H1 (cell line): ENCODE measurements around the gene SCOC. TPM values are rescaled to one million over a fixed set of nuclear protein-coding genes. Genes with fewer than 3 reads are reported as not detected.

Experiments used
- CTCF ChIA-PET: fragments of 300-600 bp; sonication (Branson Sonifier 250); formaldehyde crosslinking; loops from one replicate; lab custom pipeline; 2021; ENCODE audit not compliant: partially characterized antibody; lab: Charles Lee
- POLR2A ChIA-PET: fragments of 300-600 bp; sonication (Branson Sonifier 250); formaldehyde crosslinking; loops from one replicate; lab custom pipeline; 2021; ENCODE audit warnings: inconsistent platforms; ENCODE audit not compliant: partially characterized antibody; lab: Charles Lee
- DNase-seq, 2 experiments: peaks; one replicate each; pipeline versions ENCODE4 v3.0.0 to v3.0.0-alpha.2; 2010 to 2022; ENCODE audit warnings: low spot score in 2 of 2, low read depth in 1 of 2, mixed read lengths in 1 of 2
- FAIRE-seq: peaks from 2 replicates; lab custom pipeline; 2011; peaks lifted over from hg19 to GRCh38; lab: Jason Lieb, UNC
- H2AFZ ChIP-seq: 2 replicates; pipeline ENCODE4 v1.8.1; 2012; ENCODE audit warnings: low read length, inconsistent platforms
- H2AK5ac ChIP-seq: 2 replicates; pipeline ENCODE4 v1.6.1; 2013; ENCODE audit warnings: low read depth, low read length
- H2BK120ac ChIP-seq: replicated peaks from 2 replicates; pipeline ENCODE3; 2013; ENCODE audit warnings: low read depth, low read length, inconsistent platforms
- H2BK12ac ChIP-seq: 2 replicates; pipeline ENCODE4 v1.6.1; 2013; ENCODE audit warnings: low read depth, low read length
- H2BK15ac ChIP-seq: 2 replicates; pipeline ENCODE4 v1.6.1; 2013; ENCODE audit warnings: low read length
- H2BK20ac ChIP-seq: 2 replicates; pipeline ENCODE4 v1.6.1; 2013; ENCODE audit warnings: low read length
- H2BK5ac ChIP-seq: 2 replicates; pipeline ENCODE4 v1.6.1; 2013; ENCODE audit warnings: low read depth, low read length
- H3K14ac ChIP-seq: 2 replicates; pipeline ENCODE4 v1.6.1; 2013; ENCODE audit warnings: inconsistent platforms; ENCODE audit not compliant: insufficient read length
- H3K18ac ChIP-seq: 2 replicates; pipeline ENCODE4 v1.6.1; 2013; ENCODE audit warnings: low read length; ENCODE audit errors: extremely low read depth
- H3K23ac ChIP-seq: 2 replicates; pipeline ENCODE4 v1.6.1; 2013; ENCODE audit warnings: inconsistent platforms; ENCODE audit not compliant: insufficient read length
- H3K23me2 ChIP-seq: 2 replicates; pipeline ENCODE4 v1.6.1; 2013; ENCODE audit warnings: low read depth, low read length
- H3K27ac ChIP-seq: 2 replicates; pipeline ENCODE4 v1.6.1; 2011; ENCODE audit warnings: low read depth, low read length, inconsistent platforms
- H3K27me3 ChIP-seq, 4 experiments: replicated peaks in 1 of 4; 1 replicate in 1 of 4; 2 replicates in 3 of 4; pipeline versions ENCODE4 v1.6.1 to v1.8.1; 2011 to 2013; ENCODE audit warnings: low read length in 3 of 4, mild to moderate bottlenecking in 3 of 4, inconsistent platforms in 2 of 4, mixed read lengths in 2 of 4, moderate library complexity in 1 of 4; ENCODE audit not compliant: control insufficient read depth in 3 of 4, insufficient read depth in 3 of 4; ENCODE audit errors: extremely low read depth in 1 of 4
- H3K36me3 ChIP-seq, 4 experiments: 2 replicates each; pipeline versions ENCODE4 v1.6.1 to v1.8.1; 2011 to 2013; ENCODE audit warnings: mild to moderate bottlenecking in 4 of 4, low read length in 3 of 4, moderate library complexity in 2 of 4, control low read depth in 1 of 4, inconsistent platforms in 1 of 4; ENCODE audit not compliant: insufficient read depth in 4 of 4, control insufficient read depth in 2 of 4
- H3K4ac ChIP-seq: replicated peaks from 2 replicates; pipeline ENCODE3; 2013; ENCODE audit warnings: low read length, low read depth, mixed read lengths, inconsistent platforms; ENCODE audit not compliant: insufficient read length
- H3K4me1 ChIP-seq, 4 experiments: replicated peaks in 1 of 4; 1 replicate in 1 of 4; 2 replicates in 3 of 4; pipeline versions ENCODE4 v1.6.1 to v1.8.1; 2011 to 2013; ENCODE audit warnings: low read length in 3 of 4, inconsistent platforms in 2 of 4, mixed read lengths in 1 of 4; ENCODE audit not compliant: insufficient read depth in 4 of 4, control insufficient read depth in 3 of 4
- H3K4me2 ChIP-seq, 2 experiments: 2 replicates each; pipeline versions ENCODE4 v1.6.1 to v1.8.1; 2011 to 2013; ENCODE audit warnings: low read depth in 2 of 2, low read length in 2 of 2, control low read depth in 1 of 2, inconsistent platforms in 1 of 2, mild to moderate bottlenecking in 1 of 2; ENCODE audit not compliant: insufficient read depth in 1 of 2
- H3K4me3 ChIP-seq, 4 experiments: fragments of 200-600, 300-600 bp in 1 of 4; sonication (generic), shearing (Covaris generic), sonication (Bioruptor Twin) in 1 of 4; 2 replicates each; pipeline versions ENCODE4 v1.5.1 to v1.8.1; 2011 to 2016; ENCODE audit warnings: low read length in 4 of 4, low read depth in 3 of 4, control low read depth in 2 of 4, inconsistent platforms in 2 of 4, mild to moderate bottlenecking in 2 of 4, mixed read lengths in 1 of 4, moderate library complexity in 1 of 4; ENCODE audit not compliant: insufficient read depth in 2 of 4; ENCODE audit errors: extremely low read depth in 1 of 4
- H3K56ac ChIP-seq: replicated peaks from 2 replicates; pipeline ENCODE3; 2013; ENCODE audit warnings: low read depth, mild to moderate bottlenecking, mixed read lengths, low read length, inconsistent platforms; ENCODE audit not compliant: insufficient read length
- H3K79me1 ChIP-seq: 2 replicates; pipeline ENCODE4 v1.6.1; 2013; ENCODE audit warnings: low read depth, low read length, control low read depth
- H3K79me2 ChIP-seq, 2 experiments: 2 replicates each; pipeline versions ENCODE4 v1.6.1 to v1.8.1; 2012 to 2013; ENCODE audit warnings: low read length in 2 of 2, mild to moderate bottlenecking in 2 of 2, inconsistent platforms in 1 of 2; ENCODE audit not compliant: insufficient read depth in 2 of 2, control insufficient read depth in 1 of 2
- H3K9ac ChIP-seq, 4 experiments: replicated peaks in 1 of 4; 1 replicate in 1 of 4; 2 replicates in 3 of 4; pipeline versions ENCODE4 v1.6.1 to v1.8.1; 2011 to 2013; ENCODE audit warnings: low read depth in 3 of 4, low read length in 3 of 4, control low read depth in 2 of 4, mild to moderate bottlenecking in 2 of 4, moderate library complexity in 2 of 4, inconsistent platforms in 1 of 4; ENCODE audit errors: extremely low read depth in 1 of 4
- H3K9me3 ChIP-seq, 2 experiments: 2 replicates each; pipeline versions ENCODE4 v1.6.1 to v1.8.1; 2012 to 2013; ENCODE audit warnings: mild to moderate bottlenecking in 2 of 2, moderate library complexity in 2 of 2, control low read depth in 1 of 2, inconsistent platforms in 1 of 2, low read depth in 1 of 2, low read length in 1 of 2, mixed read lengths in 1 of 2; ENCODE audit not compliant: insufficient read depth in 2 of 2
- H4K20me1 ChIP-seq, 2 experiments: replicated peaks in 1 of 2; 2 replicates each; pipeline versions ENCODE3 to v1.8.1; 2011 to 2013; ENCODE audit warnings: inconsistent platforms in 2 of 2, low read length in 2 of 2, mild to moderate bottlenecking in 1 of 2; ENCODE audit not compliant: insufficient read depth in 2 of 2, control insufficient read depth in 1 of 2
- H4K5ac ChIP-seq: 2 replicates; pipeline ENCODE4 v1.6.1; 2013; ENCODE audit warnings: low read length, low read depth, mixed read lengths, inconsistent platforms; ENCODE audit not compliant: insufficient read length
- H4K8ac ChIP-seq: 2 replicates; pipeline ENCODE4 v1.8.0; 2013; ENCODE audit warnings: mild to moderate bottlenecking, moderate library complexity, low read length, inconsistent platforms; ENCODE audit not compliant: insufficient read depth; ENCODE audit errors: extremely low read depth
- H4K91ac ChIP-seq: replicated peaks from 2 replicates; pipeline ENCODE3; 2013; ENCODE audit warnings: low read length, mixed read lengths, inconsistent platforms; ENCODE audit not compliant: insufficient read length
- BRCA1 ChIP-seq: IDR thresholded peaks from 2 replicates; pipeline ENCODE4 v1.6.1; 2012; ENCODE audit warnings: low read depth, low read length, improper control_type of control experiment
- CHD2 ChIP-seq: IDR thresholded peaks from 2 replicates; pipeline ENCODE4 v1.6.1; 2012; ENCODE audit warnings: low read length, improper control_type of control experiment
- EGR1 ChIP-seq: IDR thresholded peaks from 2 replicates; pipeline ENCODE4 v1.6.1; 2011; ENCODE audit warnings: low read depth, low read length, borderline replicate concordance
- EP300 ChIP-seq, 2 experiments: IDR thresholded peaks; 1 replicate in 1 of 2; 2 replicates in 1 of 2; pipeline ENCODE4 v1.6.1; 2011 to 2012; ENCODE audit warnings: low read depth in 2 of 2, low read length in 2 of 2, mild to moderate bottlenecking in 2 of 2, borderline replicate concordance in 1 of 2, inconsistent platforms in 1 of 2, moderate library complexity in 1 of 2
- GABPA ChIP-seq: IDR thresholded peaks from 2 replicates; pipeline ENCODE4 v1.6.1; 2011; ENCODE audit warnings: mild to moderate bottlenecking, low read length, moderate library complexity, borderline replicate concordance; ENCODE audit not compliant: insufficient read depth
- KDM5A ChIP-seq: fragments of 200-600 bp; IDR thresholded peaks from 2 replicates; pipeline ENCODE4 v1.7.1; 2012; ENCODE audit warnings: mild to moderate bottlenecking, low read length, inconsistent platforms, mixed read lengths
- PHF8 ChIP-seq: fragments of 200-600 bp; sonication (generic); conservative IDR thresholded peaks from 2 replicates; pipeline ENCODE4 v1.7.1; 2012; ENCODE audit warnings: low read depth, mild to moderate bottlenecking, inconsistent platforms, low read length, moderate library complexity
- POLR2A ChIP-seq, 2 experiments: IDR thresholded peaks; 1 replicate in 1 of 2; 2 replicates in 1 of 2; pipeline ENCODE4 v1.6.1; 2011; ENCODE audit warnings: low read depth in 2 of 2, low read length in 2 of 2, mild to moderate bottlenecking in 2 of 2; ENCODE audit errors: control extremely low read depth in 1 of 2
- POU5F1 ChIP-seq: IDR thresholded peaks from 2 replicates; pipeline ENCODE4 v1.6.1; 2011; ENCODE audit warnings: low read depth, mild to moderate bottlenecking, low read length, moderate library complexity
- RNF2 ChIP-seq: fragments of 200-900, 300-1000 bp; sonication (generic); IDR thresholded peaks from 2 replicates; pipeline ENCODE4 v1.7.1; 2016; ENCODE audit warnings: borderline replicate concordance, low read depth, mild to moderate bottlenecking, antibody characterized with exemption, low read length; ENCODE audit not compliant: poor library complexity, severe bottlenecking; ENCODE audit errors: missing control alignments
- SIX5 ChIP-seq: IDR thresholded peaks from 2 replicates; pipeline ENCODE4 v1.6.1; 2011; ENCODE audit warnings: mild to moderate bottlenecking, low read depth, low read length
- SP2 ChIP-seq: IDR thresholded peaks from 2 replicates; pipeline ENCODE4 v1.6.1; 2012; ENCODE audit warnings: mild to moderate bottlenecking, low read length, inconsistent platforms
- TAF1 ChIP-seq: IDR thresholded peaks from 2 replicates; pipeline ENCODE4 v1.6.1; 2011; ENCODE audit warnings: mild to moderate bottlenecking, low read depth, low read length
- TBP ChIP-seq: IDR thresholded peaks from 2 replicates; pipeline ENCODE4 v1.6.1; 2011; ENCODE audit warnings: low read depth, low read length, improper control_type of control experiment
- polyA plus RNA-seq, 7 experiments: library from polyadenylated mRNA; depleted of rRNA in 3 of 7; stranded (reverse) in 5 of 7; unstranded in 2 of 7; fragments of >200 nt in 5 of 7; fragments of 200-250 nt in 2 of 7; gene quantifications; 1 replicate in 5 of 7; 2 replicates in 1 of 7; 4 replicates in 1 of 7; pipeline versions ENCODE4 v1.2.1 to v1.2.3, GENCODE V29; 2011 to 2013; ENCODE audit warnings: missing spikeins in 2 of 7, mixed read lengths in 2 of 7
- total RNA-seq: library from RNA; stranded (reverse); fragmentation: NEBNext Ultra II Directional; extraction: Animal tissue kit (Norgen Biotek cat#: 25700); gene quantifications from 2 replicates; pipeline ENCODE4 v1.2.1, GENCODE V29; 2021

The SCOC gene
- total and polyA plus RNA-seq, 2 of the 8 experiments (the other 6 are each of a cell fraction or from before 2014, with no cell fraction given), result 12.1 to 33.4 TPM

- Histone ChIP-seq H3K79me2 (no peaks in the 10 kb centered on the region), H4K5ac (no peak overlapping the region), H3K18ac (no peak overlapping the region), H2BK5ac (no peak overlapping the region), H3K4me1 (no peaks in the 10 kb centered on the region), H3K79me1 (no peaks in the 10 kb centered on the region), H2AFZ (no peak overlapping the region), H4K8ac (no peak overlapping the region), H3K56ac (no peak overlapping the region), H3K27me3 (0 out of 7 replicates have a peak, but pooled peaks cover 0 to 2% (median 0%) of the 10 kb centered on the region in 4 experiments), H2BK20ac (no peak overlapping the region), H4K20me1 (no peaks in the 10 kb centered on the region), H3K9me3 (no peaks in the 10 kb centered on the region), H3K4me3 (no peak overlapping the region), H2BK15ac (no peak overlapping the region), H2BK120ac (no peak overlapping the region), H2BK12ac (no peak overlapping the region), H3K36me3 (no peaks in the 10 kb centered on the region), H3K4me2 (no peak overlapping the region), H4K91ac (no peak overlapping the region), H3K4ac (no peak overlapping the region), H3K14ac (no peak overlapping the region), H3K9ac (no peak overlapping the region), H3K23ac (no peak overlapping the region), H3K23me2 (no peaks in the 10 kb centered on the region), H3K27ac (no peak overlapping the region), H2AK5ac (no peak overlapping the region)
- FAIRE-seq (peak; percentile 24), DNase-seq (no peak)
- TF ChIP-seq KDM5A (no peak), POLR2A (IDR thresholded peaks at IDR 0.05; ENCODE audit: control extremely low read depth in 1 of 2, low read depth in 2 of 2, low read length in 2 of 2) (no peak), BRCA1 (no peak), PHF8 (no peak), CHD2 (no peak), POU5F1 (no peak), EGR1 (no peak), TAF1 (no peak), SIX5 (no peak), RNF2 (no peak), EP300 (IDR thresholded peaks at IDR 0.05; ENCODE audit: borderline replicate concordance in 1 of 2, low read depth in 2 of 2, low read length in 2 of 2) (no peak), TBP (no peak), SP2 (no peak), GABPA (no peak)
- POLR2A ChIA-PET, result no interaction called here
- CTCF ChIA-PET, result interaction anchor here (0.6 to 2.2 kb wide), 9 partner anchors 10 to 736 kb away, joined by 3 to 8 read pairs (median 4); partner anchors contain the start of gene CLGN
Observed at GRCh38 chr4:140363558-140363957, 9.9 kb upstream of the SCOC start.
